Adipocyte (in vitro differentiated cells): ENCODE data around the gene SCOC.

Source experiments
- DNase-seq: peaks from one replicate; pipeline ENCODE4 v3.0.0-alpha.2; 2015; ENCODE audit warnings: low read depth
- H3K27me3 ChIP-seq: replicated peaks from 2 replicates; pipeline ENCODE4 v1.7.0; 2013; ENCODE audit warnings: mild to moderate bottlenecking, low read length, moderate library complexity; ENCODE audit not compliant: control insufficient read depth, insufficient read depth
- H3K36me3 ChIP-seq: 2 replicates; pipeline ENCODE4 v1.7.0; 2013; ENCODE audit warnings: low read length, mild to moderate bottlenecking, moderate library complexity; ENCODE audit not compliant: control insufficient read depth, insufficient read depth, severe bottlenecking
- H3K4me1 ChIP-seq: 2 replicates; pipeline ENCODE4 v1.7.0; 2013; ENCODE audit warnings: mild to moderate bottlenecking, low read length, moderate library complexity; ENCODE audit not compliant: control insufficient read depth, insufficient read depth
- H3K4me3 ChIP-seq: 2 replicates; pipeline ENCODE4 v1.7.0; 2013; ENCODE audit warnings: mild to moderate bottlenecking, low read length, moderate library complexity
- H3K9ac ChIP-seq: 2 replicates; pipeline ENCODE4 v1.7.0; 2013; ENCODE audit warnings: mild to moderate bottlenecking, low read length, moderate library complexity
- H3K9me3 ChIP-seq: 2 replicates; pipeline ENCODE4 v1.7.0; 2013; ENCODE audit warnings: mild to moderate bottlenecking, low read length, moderate library complexity; ENCODE audit not compliant: control insufficient read depth

Gene SCOC

GRCh38 chr4:140344101-140344500 is 29.3 kb upstream of the SCOC start:
- Histone ChIP-seq H3K4me3 (no peak overlapping the region), H3K27me3 (no peaks in the 10 kb centered on the region), H3K9me3 (no peaks in the 10 kb centered on the region), H3K36me3 (no peaks in the 10 kb centered on the region), H3K9ac (no peak overlapping the region), H3K4me1 (peaks cover 6% of the 10 kb centered on the region)
- DNase-seq: peak; percentile 22

DNA sequence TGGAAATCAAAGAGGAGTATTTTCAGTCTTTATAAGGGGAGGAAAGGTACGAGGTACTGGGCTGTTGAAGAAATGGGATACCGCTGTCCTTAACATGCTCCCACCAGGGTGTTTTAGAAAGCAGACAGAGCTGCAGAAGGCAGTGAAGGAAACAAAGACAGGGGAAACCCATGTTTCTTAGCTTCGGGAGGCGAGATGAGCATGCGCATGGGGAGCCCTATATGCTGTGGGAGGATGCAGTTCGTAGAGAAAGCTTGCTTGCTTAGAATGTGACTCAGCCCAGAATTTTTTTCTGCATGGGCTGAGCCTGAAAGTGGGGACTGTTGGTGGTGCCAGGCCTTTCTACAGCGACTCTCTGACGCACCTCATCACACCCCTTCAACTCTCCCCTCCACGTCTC is 28.8 kb upstream of the SCOC start:
- H3K27me3 ChIP-seq: peaks cover under 1% of the 10 kb centered on the region
- no peak overlapping the region for H3K9ac ChIP-seq
- H3K4me1 ChIP-seq: peaks cover 6% of the 10 kb centered on the region
- H3K9me3 ChIP-seq: no peaks in the 10 kb centered on the region
- H3K4me3 ChIP-seq: no peak overlapping the region
- DNase-seq: no peak
- no peaks in the 10 kb centered on the region for H3K36me3 ChIP-seq

DNA sequence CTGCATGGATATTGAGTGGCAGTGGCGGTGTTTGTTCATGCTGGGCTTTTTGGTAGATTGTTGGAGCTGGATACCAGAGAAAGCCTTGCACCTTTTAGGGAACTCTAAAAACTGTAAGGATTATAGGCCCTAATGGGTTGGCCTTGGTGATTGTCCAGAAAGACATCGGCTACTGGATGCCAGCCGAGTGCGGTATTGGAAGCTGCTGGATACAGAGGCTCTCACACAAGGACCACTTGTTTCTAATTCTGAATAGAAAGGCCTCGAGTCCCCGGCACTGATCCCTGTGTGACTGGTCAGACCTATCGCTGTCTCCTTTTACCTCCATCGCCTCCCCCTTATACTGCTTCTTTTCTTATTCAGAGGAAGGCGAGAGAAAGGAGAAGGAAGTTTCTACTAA is 27.3 kb upstream of the SCOC start:
- Histone ChIP-seq H3K4me1 (peaks cover 6% of the 10 kb centered on the region), H3K9ac (no peak overlapping the region), H3K4me3 (no peak overlapping the region), H3K27me3 (peaks cover 6% of the 10 kb centered on the region), H3K9me3 (no peaks in the 10 kb centered on the region), H3K36me3 (no peaks in the 10 kb centered on the region)
- no peak for DNase-seq

GRCh38 chr4:140349816-140350215 is 23.6 kb upstream of the SCOC start:
- DNase-seq: no peak
- Histone ChIP-seq H3K36me3 (no peaks in the 10 kb centered on the region), H3K4me3 (no peak overlapping the region), H3K4me1 (no peaks in the 10 kb centered on the region), H3K9ac (no peak overlapping the region), H3K27me3 (peaks cover 6% of the 10 kb centered on the region), H3K9me3 (no peaks in the 10 kb centered on the region)

DNA sequence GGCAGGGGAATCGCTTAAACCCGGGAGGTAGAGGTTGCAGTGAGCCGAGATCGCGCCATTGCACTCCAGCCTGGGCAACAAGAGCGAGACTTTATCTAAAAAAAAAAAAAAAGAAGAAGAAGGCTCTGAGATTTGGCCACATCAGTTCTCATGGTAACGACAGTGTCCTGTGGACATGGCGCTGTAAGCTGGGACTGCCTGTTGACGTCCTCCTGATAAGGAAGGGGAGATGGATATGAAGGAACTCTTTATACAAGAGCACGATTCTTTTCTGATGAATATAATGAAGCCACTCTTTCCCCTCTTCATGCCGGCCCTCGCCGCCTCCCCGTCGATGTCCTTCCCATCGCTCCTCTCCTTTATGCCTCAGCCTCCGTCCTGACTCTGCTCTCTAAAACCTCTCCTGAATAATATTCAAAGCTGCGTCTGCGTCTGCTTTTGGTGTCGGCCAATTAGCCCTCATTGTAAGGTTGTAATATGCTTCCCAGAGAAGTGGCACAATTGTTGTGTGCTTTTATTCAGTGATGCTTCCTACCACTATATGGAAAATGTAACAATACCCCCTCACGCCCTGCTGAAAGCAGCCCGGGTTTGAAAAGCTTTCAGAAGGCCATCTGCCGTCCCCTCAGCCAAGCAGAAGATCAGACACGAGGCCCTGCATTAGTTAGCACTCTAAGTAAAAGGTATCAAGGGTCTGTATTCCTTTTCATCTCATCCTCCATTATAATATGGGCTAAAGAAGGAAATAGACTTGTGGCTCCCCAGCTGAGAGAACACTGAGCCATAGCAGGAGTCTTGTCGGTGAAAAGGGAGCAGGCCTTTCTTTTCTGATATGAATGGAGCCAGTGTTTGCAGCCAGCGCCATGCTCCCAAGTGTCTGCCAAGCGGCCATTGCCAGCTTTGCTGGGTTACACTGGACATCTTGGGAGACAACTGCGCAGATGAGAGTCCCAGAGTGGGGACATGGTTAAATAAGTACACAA is 22.1 kb upstream of the SCOC start:
- no peaks in the 10 kb centered on the region for H3K4me1 ChIP-seq

GRCh38 chr4:140353786-140354185 is 19.7 kb upstream of the SCOC start:
- no peaks in the 10 kb centered on the region for H3K36me3 ChIP-seq
- peaks cover 6% of the 10 kb centered on the region for H3K27me3 ChIP-seq
- H3K9ac ChIP-seq: no peak overlapping the region
- no peaks in the 10 kb centered on the region for H3K4me1 ChIP-seq
- no peak overlapping the region for H3K4me3 ChIP-seq
- H3K9me3 ChIP-seq: no peaks in the 10 kb centered on the region
- DNase-seq: no peak

More for the DNA sequence above, 22.1 kb upstream of the SCOC start:
- H3K9me3 ChIP-seq: no peaks in the 10 kb centered on the region
- no peak for DNase-seq
- no peaks in the 10 kb centered on the region for H3K36me3 ChIP-seq
- no peak overlapping the region for H3K4me3 ChIP-seq
- H3K27me3 ChIP-seq: peaks cover 6% of the 10 kb centered on the region
- H3K9ac ChIP-seq: no peak overlapping the region

- Histone ChIP-seq H3K4me3 (no peak overlapping the region), H3K9me3 (no peaks in the 10 kb centered on the region), H3K4me1 (no peaks in the 10 kb centered on the region)
Measured at GRCh38 chr4:140355288-140355687, 18.2 kb upstream of the SCOC start.

DNA sequence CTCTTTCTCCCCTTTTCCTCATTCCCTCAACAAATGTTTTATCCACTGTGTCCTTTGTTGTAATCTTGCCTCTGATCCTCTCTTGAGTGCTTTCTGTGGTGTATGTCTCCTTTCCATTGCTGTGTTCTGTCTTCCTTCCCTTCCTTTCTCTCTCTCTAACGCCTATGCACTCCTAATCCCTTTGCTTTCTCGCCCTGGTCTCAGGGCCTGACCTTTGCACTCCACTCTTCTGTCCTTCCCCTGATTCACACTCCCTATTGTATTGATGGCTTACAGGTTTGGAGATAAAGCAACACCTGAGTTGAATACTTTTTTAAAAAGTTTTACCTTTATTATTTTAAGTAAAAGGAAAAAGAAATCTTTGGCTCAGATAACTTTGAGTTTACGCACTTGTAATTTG is 15.6 kb upstream of the SCOC start:
- no peaks in the 10 kb centered on the region for H3K27me3 ChIP-seq
- H3K4me3 ChIP-seq: no peak overlapping the region
- H3K4me1 ChIP-seq: no peaks in the 10 kb centered on the region
- H3K9me3 ChIP-seq: no peaks in the 10 kb centered on the region
- no peaks in the 10 kb centered on the region for H3K36me3 ChIP-seq
- no peak overlapping the region for H3K9ac ChIP-seq
- DNase-seq: no peak

More at GRCh38 chr4:140355288-140355687, 18.2 kb upstream of the SCOC start:
- H3K27me3 ChIP-seq: no peaks in the 10 kb centered on the region
- no peaks in the 10 kb centered on the region for H3K36me3 ChIP-seq
- DNase-seq: no peak
- no peak overlapping the region for H3K9ac ChIP-seq

- no peaks in the 10 kb centered on the region for H3K27me3 ChIP-seq
- DNase-seq: no peak
- no peak overlapping the region for H3K9ac ChIP-seq
- H3K36me3 ChIP-seq: no peaks in the 10 kb centered on the region
- H3K4me1 ChIP-seq: no peaks in the 10 kb centered on the region
- H3K9me3 ChIP-seq: no peaks in the 10 kb centered on the region
- no peak overlapping the region for H3K4me3 ChIP-seq
Measured at GRCh38 chr4:140358281-140358680, 15.2 kb upstream of the SCOC start.

GRCh38 chr4:140359562-140360427 is 13.7 kb upstream of the SCOC start:
- DNase-seq: peak; percentile 86
- Histone ChIP-seq H3K4me1 (no peaks in the 10 kb centered on the region), H3K9ac (no peak overlapping the region), H3K36me3 (no peaks in the 10 kb centered on the region), H3K27me3 (no peaks in the 10 kb centered on the region), H3K9me3 (no peaks in the 10 kb centered on the region), H3K4me3 (no peak overlapping the region)

GRCh38 chr4:140361099-140361498 is 12.3 kb upstream of the SCOC start:
- no peak overlapping the region for H3K4me3 ChIP-seq
- no peak for DNase-seq

More at GRCh38 chr4:140361099-140361498, 12.3 kb upstream of the SCOC start:
- Histone ChIP-seq H3K27me3 (no peaks in the 10 kb centered on the region), H3K4me1 (no peaks in the 10 kb centered on the region), H3K9ac (no peak overlapping the region), H3K9me3 (no peaks in the 10 kb centered on the region), H3K36me3 (no peaks in the 10 kb centered on the region)
